NT2/D1 (cell line): ENCODE results near the gene MMP17.

ENCODE experiments used
- SUZ12 ChIP-seq: IDR thresholded peaks from 2 replicates; pipeline ENCODE4 v1.6.1; 2011; ENCODE audit not compliant: insufficient read length, insufficient read depth; ENCODE audit errors: extremely low read depth
- YY1 ChIP-seq: IDR thresholded peaks from 2 replicates; pipeline ENCODE4 v1.6.1; 2011; ENCODE audit not compliant: insufficient read length, insufficient read depth

- no peak for TF ChIP-seq SUZ12
- no peak for TF ChIP-seq YY1
Measured at GRCh38 chr12:131828671-131829355, 620 bp downstream of the MMP17 start.
